Spleen (tissue), 11 donors: ENCODE data around the gene HTR1E. TPM values are rescaled to one million over a fixed set of nuclear protein-coding genes. Genes with fewer than 3 reads are reported as not detected.
A peak's percentile ranks its signal among the peaks of the same experiment; 100 is the strongest.
"Not testable (repeated sequence)": the region's sequence is repeated elsewhere in the genome, so short reads cannot be mapped to it uniquely, and the experiment has no call there.

Source experiments
- DNase-seq: peaks from one replicate; pipeline ENCODE4 v3.0.0-alpha.2; 2020
- H3K27ac ChIP-seq, 8 donors: fragments of 200-600 bp; sonication (generic) in 7 of 8; 1 replicate in 4 of 8; 2 replicates in 4 of 8; pipeline versions ENCODE4 v1.5.0 to v1.8.0; 2016 to 2021; ENCODE audit warnings: inconsistent platforms in 4 of 8, mild to moderate bottlenecking in 4 of 8, moderate library complexity in 1 of 8
- H3K27me3 ChIP-seq, 7 donors: fragments of 200-600 bp; sonication (generic) in 6 of 7; replicated peaks in 1 of 7; 1 replicate in 4 of 7; 2 replicates in 3 of 7; pipeline versions ENCODE4 v1.5.0 to v1.8.0; 2016 to 2021; ENCODE audit warnings: inconsistent platforms in 3 of 7, mild to moderate bottlenecking in 1 of 7
- H3K36me3 ChIP-seq, 6 donors: fragments of 200-600 bp; sonication (generic) in 5 of 6; 1 replicate in 4 of 6; 2 replicates in 2 of 6; pipeline versions ENCODE4 v1.5.0 to v1.8.0; 2016 to 2021; ENCODE audit warnings: inconsistent platforms in 2 of 6
- H3K4me1 ChIP-seq, 6 donors: fragments of 200-600 bp; sonication (generic) in 5 of 6; 1 replicate in 3 of 6; 2 replicates in 3 of 6; pipeline versions ENCODE4 v1.5.0 to v1.8.0; 2016 to 2021; ENCODE audit warnings: inconsistent platforms in 3 of 6
- H3K4me3 ChIP-seq, 8 donors: fragments of 200-600 bp; sonication (generic) in 7 of 8; 1 replicate in 4 of 8; 2 replicates in 4 of 8; pipeline versions ENCODE4 v1.5.0 to v1.8.0; 2016 to 2021; ENCODE audit warnings: inconsistent platforms in 4 of 8, mild to moderate bottlenecking in 4 of 8, moderate library complexity in 2 of 8
- H3K9me3 ChIP-seq, 8 donors: fragments of 200-600 bp; sonication (generic) in 7 of 8; 1 replicate in 4 of 8; 2 replicates in 4 of 8; pipeline versions ENCODE4 v1.5.0 to v1.8.0; 2016 to 2021; ENCODE audit warnings: inconsistent platforms in 4 of 8
- POLR2A ChIP-seq, 3 donors: fragments of 450-650 bp; IDR thresholded peaks; one replicate each; pipeline ENCODE4 v1.5.1; 2017; ENCODE audit warnings: antibody characterized with exemption in 3 of 3, mild to moderate bottlenecking in 1 of 3
- POLR2AphosphoS5 ChIP-seq, 3 donors: sonication (generic); formaldehyde crosslinking; IDR thresholded peaks; one replicate each; pipeline ENCODE4 v1.5.1; 2017; ENCODE audit warnings: antibody characterized with exemption in 3 of 3
- WGBS, 5 donors: extraction: QIAGEN DNeasy Blood & Tissue Kit in 3 of 5; methylation state at CpG; one replicate each; pipeline versions ENCODE4 v1.1.5 to v1.1.7; 2013 to 2018; 5-methylcytosine and 5-hydroxymethylcytosine counted together
- intact Hi-C: fragments of 100-400 bp; cut with DNase I; formaldehyde crosslinking; loops from one replicate; pipeline ENCODE4 v1.15.0; 2023; ENCODE audit warnings: low total_unique reads
- polyA plus RNA-seq, 3 donors: library from polyadenylated mRNA; stranded (reverse); fragments of 200-250 nt; gene quantifications; one replicate each; pipeline ENCODE4 v1.2.1, GENCODE V29; 2013
- total RNA-seq, 7 donors: library from RNA; depleted of rRNA in 3 of 7; stranded (reverse); fragments of >200 nt in 3 of 7; fragmentation: NEBNext Ultra II Directional in 4 of 7; extraction: Animal tissue kit (Norgen Biotek cat#: 25700) in 4 of 7; gene quantifications; one replicate each; pipeline versions ENCODE4 v1.1.0 to v1.2.1, GENCODE V29; 2016 to 2021
- TF ChIP-seq, protein P1 (sequence below), 11 experiments: fragments of 200-600 bp in 7 of 11; fragments of 450-650 bp in 4 of 11; sonication (generic) in 4 of 11; IDR thresholded peaks in 8 of 11; conservative IDR thresholded peaks in 3 of 11; 1 replicate in 7 of 11; 2 replicates in 4 of 11; pipeline versions ENCODE4 v1.4.0 to v1.8.0; 2016 to 2021; ENCODE audit warnings: antibody characterized with exemption in 11 of 11, inconsistent platforms in 4 of 11, mild to moderate bottlenecking in 1 of 11
- donor health status: healthy with polysubstance abuse.
- donor health status: DM: no; HTN: no; CAD: no; lungs with moderate emphysema.
- donor health status: DM: no; HTN: no; CAD: no.
- donor health status: Bipolar disorder and iron deficiency.
- donor health status: healthy.
- donor health status: DM: no; HTN: no; CAD: no.
- donor health status: DM: yes; HTN: yes; CAD: no.

The HTR1E gene
- total and polyA plus RNA-seq, 10 donors: not detected

DNA sequence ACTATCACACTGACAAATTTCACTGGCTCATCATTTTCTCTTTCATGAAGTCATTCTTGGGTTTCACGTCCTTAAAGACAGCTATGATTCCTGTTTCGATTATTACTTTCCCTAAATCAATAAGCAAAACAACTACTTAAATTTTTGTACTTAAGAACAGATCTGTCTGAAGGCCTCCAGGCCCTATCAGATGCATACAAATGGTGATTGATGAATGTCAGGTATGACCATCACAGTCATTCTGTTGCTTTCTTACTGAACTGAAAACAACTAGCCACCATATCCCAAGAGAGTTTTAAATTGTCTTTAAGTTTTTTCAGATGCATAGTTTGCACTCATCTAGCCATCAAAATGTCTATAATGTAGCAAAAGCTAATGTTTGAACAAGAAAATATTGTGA, 20.9 kb upstream of the HTR1E start:
- intact Hi-C loops: no loop called here
- DNase-seq: no peak
- H3K36me3 ChIP-seq: no peaks in the 10 kb centered on the region
- no peaks in the 10 kb centered on the region for H3K4me1 ChIP-seq
- H3K9me3 ChIP-seq: no peaks in the 10 kb centered on the region
- no peak overlapping the region for H3K4me3 ChIP-seq
- 45 to 84% (median 72%) methylated on average over 2 of the region's 2 CpGs for WGBS, 5 donors
- H3K27me3 ChIP-seq: peaks cover 0 to 10% (median 0%) of the 10 kb centered on the region in 7 donors
- H3K27ac ChIP-seq: no peak overlapping the region
- TF ChIP-seq, protein P1, sequence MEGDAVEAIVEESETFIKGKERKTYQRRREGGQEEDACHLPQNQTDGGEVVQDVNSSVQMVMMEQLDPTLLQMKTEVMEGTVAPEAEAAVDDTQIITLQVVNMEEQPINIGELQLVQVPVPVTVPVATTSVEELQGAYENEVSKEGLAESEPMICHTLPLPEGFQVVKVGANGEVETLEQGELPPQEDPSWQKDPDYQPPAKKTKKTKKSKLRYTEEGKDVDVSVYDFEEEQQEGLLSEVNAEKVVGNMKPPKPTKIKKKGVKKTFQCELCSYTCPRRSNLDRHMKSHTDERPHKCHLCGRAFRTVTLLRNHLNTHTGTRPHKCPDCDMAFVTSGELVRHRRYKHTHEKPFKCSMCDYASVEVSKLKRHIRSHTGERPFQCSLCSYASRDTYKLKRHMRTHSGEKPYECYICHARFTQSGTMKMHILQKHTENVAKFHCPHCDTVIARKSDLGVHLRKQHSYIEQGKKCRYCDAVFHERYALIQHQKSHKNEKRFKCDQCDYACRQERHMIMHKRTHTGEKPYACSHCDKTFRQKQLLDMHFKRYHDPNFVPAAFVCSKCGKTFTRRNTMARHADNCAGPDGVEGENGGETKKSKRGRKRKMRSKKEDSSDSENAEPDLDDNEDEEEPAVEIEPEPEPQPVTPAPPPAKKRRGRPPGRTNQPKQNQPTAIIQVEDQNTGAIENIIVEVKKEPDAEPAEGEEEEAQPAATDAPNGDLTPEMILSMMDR (IDR thresholded peaks at IDR 0.05 in 8 of 11, conservative IDR thresholded peaks at IDR 0.05 in 3 of 11): no peak
- TF ChIP-seq POLR2A (IDR thresholded peaks at IDR 0.05): no peak
- no peak for TF ChIP-seq POLR2AphosphoS5 (IDR thresholded peaks at IDR 0.05)

DNA sequence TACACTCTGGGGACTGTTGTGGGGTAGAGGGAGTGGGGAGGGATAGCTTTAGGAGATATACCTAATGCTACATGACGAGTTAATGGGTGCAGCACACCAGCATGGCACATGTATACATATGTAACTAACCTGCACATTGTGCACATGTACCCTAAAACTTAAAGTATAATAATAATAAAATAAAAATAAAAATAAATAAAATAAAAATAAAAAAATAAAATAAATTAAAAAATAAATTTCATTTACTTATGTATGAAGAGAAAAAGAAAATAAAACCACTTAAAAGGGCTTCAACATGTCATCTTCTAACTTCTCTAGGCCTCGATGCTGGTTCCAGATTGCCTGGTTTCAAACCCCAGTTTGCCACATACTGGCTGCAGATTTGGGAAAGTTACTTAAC, 10.2 kb upstream of the HTR1E start:
- intact Hi-C loops, DNase-seq, H3K9me3 ChIP-seq, H3K27ac ChIP-seq, H3K4me3 ChIP-seq, H3K36me3 ChIP-seq, H3K27me3 ChIP-seq, H3K4me1 ChIP-seq: not testable (repeated sequence)
- 82 to 89% (median 88%) methylated on average over 2 of the region's 2 CpGs for WGBS, 5 donors

DNA sequence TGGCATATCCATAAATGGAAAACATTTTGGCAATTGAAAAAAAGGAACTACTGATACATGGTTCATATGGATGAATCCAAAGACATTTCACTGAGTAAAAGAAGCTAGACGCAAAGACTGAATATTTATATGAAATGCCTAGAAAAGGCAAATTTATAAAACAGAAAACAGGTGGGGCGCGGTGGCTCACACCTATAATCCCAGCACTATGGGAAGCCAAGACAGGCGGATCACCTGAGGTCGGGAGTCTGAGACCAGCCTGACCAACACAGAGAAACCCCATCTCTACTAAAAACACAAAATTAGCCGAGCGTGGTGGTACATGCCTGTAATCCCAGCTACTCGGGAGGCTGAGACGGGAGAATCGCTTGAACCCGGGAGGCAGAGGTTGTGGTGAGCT, 9.5 kb upstream of the HTR1E start:
- H3K4me3 ChIP-seq, H3K36me3 ChIP-seq, H3K9me3 ChIP-seq, H3K4me1 ChIP-seq, DNase-seq, H3K27ac ChIP-seq, intact Hi-C loops, H3K27me3 ChIP-seq: not testable (repeated sequence)
- 94 to 98% (median 94%) methylated on average over 11 of the region's 11 CpGs for WGBS, 5 donors

DNA sequence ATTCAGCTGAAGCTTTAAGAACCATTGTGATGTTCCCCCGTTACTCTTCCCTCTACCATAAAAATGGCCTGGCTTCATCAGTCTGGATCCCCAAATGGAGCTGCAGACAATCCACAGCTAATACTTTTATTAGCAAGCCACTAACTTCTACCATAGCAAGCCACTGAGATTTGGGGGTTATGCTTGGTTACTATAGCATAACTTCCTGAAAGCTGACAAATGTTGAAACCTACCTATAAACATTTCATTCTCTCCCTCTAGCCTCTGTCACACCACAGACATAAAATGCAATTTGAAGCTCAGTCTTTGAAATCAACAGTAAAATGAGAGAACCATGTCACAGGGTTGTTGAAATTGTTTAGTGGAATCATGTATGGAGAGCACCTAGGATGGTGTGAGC, 3.0 kb upstream of the HTR1E start:
- no peak overlapping the region for H3K27ac ChIP-seq
- H3K27me3 ChIP-seq: peaks cover 0 to 53% (median 38%) of the 10 kb centered on the region in 7 donors
- intact Hi-C loops: no loop called here
- no peaks in the 10 kb centered on the region for H3K9me3 ChIP-seq
- H3K4me1 ChIP-seq: peaks cover 0 to 11% (median 5%) of the 10 kb centered on the region in 6 donors
- no peaks in the 10 kb centered on the region for H3K36me3 ChIP-seq
- WGBS, 5 donors: 60 to 86% (median 77%) methylated on average over 1 of the region's 1 CpG
- no peak overlapping the region for H3K4me3 ChIP-seq
- DNase-seq: no peak
- TF ChIP-seq POLR2A (IDR thresholded peaks at IDR 0.05): no peak

DNA sequence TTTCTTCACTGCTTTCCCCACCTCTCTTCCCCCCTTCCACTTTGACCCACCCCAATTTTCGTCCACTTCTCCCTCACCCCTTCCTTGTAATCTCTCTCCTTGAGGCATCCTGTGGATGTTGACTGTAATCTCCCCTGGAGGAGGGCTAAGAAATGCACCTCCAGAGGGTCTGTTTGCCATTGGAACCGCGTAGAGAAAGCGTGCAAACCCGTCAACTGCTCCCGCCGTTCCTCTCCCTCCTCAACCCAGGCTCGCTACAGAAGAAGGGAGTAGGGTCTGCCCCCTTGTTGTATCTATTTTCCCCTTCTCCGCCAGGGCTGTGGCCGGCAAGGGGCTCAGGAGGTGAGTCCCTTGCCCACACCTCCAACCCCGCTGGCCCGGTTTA, 502 bp upstream of the HTR1E start:
- WGBS, 5 donors: 5 to 13% (median 7%) methylated on average over 12 of the region's 12 CpGs
- peaks cover 0 to 63% (median 38%) of the 10 kb centered on the region in 7 donors for H3K27me3 ChIP-seq
- peaks cover 0 to 11% (median 5%) of the 10 kb centered on the region in 6 donors for H3K4me1 ChIP-seq
- no peaks in the 10 kb centered on the region for H3K36me3 ChIP-seq
- no peak for TF ChIP-seq POLR2A (IDR thresholded peaks at IDR 0.05)
- TF ChIP-seq POLR2AphosphoS5 (IDR thresholded peaks at IDR 0.05): no peak
- TF ChIP-seq, protein P1 (IDR thresholded peaks at IDR 0.05 in 8 of 11, conservative IDR thresholded peaks at IDR 0.05 in 3 of 11): no peak
- H3K9me3 ChIP-seq: no peaks in the 10 kb centered on the region
- no peak for DNase-seq
- peak overlapping the region in 3 of 8 donors; percentile 5 to 50 (median 15) for H3K4me3 ChIP-seq
- intact Hi-C loops: no loop called here
- H3K27ac ChIP-seq: no peak overlapping the region

DNA sequence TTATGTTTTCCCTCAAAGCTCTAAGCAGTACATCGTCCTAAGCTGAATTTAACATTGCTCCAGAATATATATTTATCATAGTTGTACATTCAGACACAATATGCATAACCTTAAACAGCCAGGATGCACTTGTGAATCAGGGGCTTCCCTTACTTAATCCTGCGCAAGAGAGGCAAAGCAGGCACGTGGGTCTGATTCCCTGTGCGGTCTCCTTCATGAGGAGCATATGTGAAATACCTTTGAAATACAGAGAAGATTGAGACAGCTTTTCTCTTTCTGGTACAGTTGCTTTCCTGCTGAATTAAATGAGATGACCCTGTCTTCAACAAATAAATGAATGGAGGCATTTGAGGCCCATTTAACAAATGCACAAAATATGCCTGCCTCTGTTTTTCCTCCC, 1.5 kb downstream of the HTR1E start:
- Histone ChIP-seq H3K27ac (no peak overlapping the region), H3K36me3 (no peaks in the 10 kb centered on the region), H3K27me3 (peaks cover 0 to 62% (median 38%) of the 10 kb centered on the region in 7 donors), H3K4me3 (no peak overlapping the region), H3K4me1 (peaks cover 0 to 11% (median 5%) of the 10 kb centered on the region in 6 donors), H3K9me3 (no peaks in the 10 kb centered on the region)
- intact Hi-C loops: no loop called here
- 66 to 83% (median 80%) methylated on average over 4 of the region's 4 CpGs for WGBS, 5 donors
- no peak for DNase-seq
- TF ChIP-seq POLR2AphosphoS5 (IDR thresholded peaks at IDR 0.05) (no peak), POLR2A (IDR thresholded peaks at IDR 0.05) (no peak)
- TF ChIP-seq, protein P1 (IDR thresholded peaks at IDR 0.05 in 8 of 11, conservative IDR thresholded peaks at IDR 0.05 in 3 of 11): no peak
